Neural progenitor cell (in vitro differentiated cells): ENCODE data around the gene BCAS3. TPM values are rescaled to one million over a fixed set of nuclear protein-coding genes. Genes with fewer than 3 reads are reported as not detected.
A peak's percentile ranks its signal among the peaks of the same experiment; 100 is the strongest.

ENCODE experiments used
- DNase-seq: peaks from one replicate; pipeline ENCODE4 v3.0.0-alpha.2; 2016; ENCODE audit warnings: low spot score
- H2AFZ ChIP-seq: fragments of 200-600 bp; sonication (generic); replicated peaks from 2 replicates; pipeline ENCODE4 v1.6.1; 2016; ENCODE audit warnings: antibody characterized with exemption
- H3F3A ChIP-seq: fragments of 200-600 bp; sonication (generic); 2 replicates; pipeline ENCODE4 v1.6.1; 2016; ENCODE audit warnings: antibody characterized with exemption, low read depth
- H3K27ac ChIP-seq: fragments of 200-600 bp; sonication (generic); 2 replicates; pipeline ENCODE4 v1.5.1; 2016; ENCODE audit warnings: mild to moderate bottlenecking
- H3K27me3 ChIP-seq: fragments of 200-600 bp; sonication (generic); 2 replicates; pipeline ENCODE4 v1.6.1; 2016; ENCODE audit warnings: mild to moderate bottlenecking, moderate library complexity
- H3K36me3 ChIP-seq: fragments of 200-600 bp; sonication (generic); 2 replicates; pipeline ENCODE4 v1.5.1; 2016
- H3K4me1 ChIP-seq: fragments of 200-600 bp; sonication (generic); 2 replicates; pipeline ENCODE4 v1.6.1; 2016; ENCODE audit warnings: mixed run types
- H3K4me2 ChIP-seq: fragments of 200-600 bp; sonication (generic); 2 replicates; pipeline ENCODE4 v1.6.1; 2016
- H3K4me3 ChIP-seq: fragments of 200-600 bp; sonication (generic); 2 replicates; pipeline ENCODE4 v1.5.1; 2016
- H3K79me2 ChIP-seq: fragments of 200-600 bp; sonication (generic); 2 replicates; pipeline ENCODE4 v1.6.1; 2016; ENCODE audit warnings: low read depth
- H3K9ac ChIP-seq: fragments of 200-600 bp; sonication (generic); 2 replicates; pipeline ENCODE4 v1.6.1; 2016
- H3K9me3 ChIP-seq: fragments of 200-600 bp; sonication (generic); 2 replicates; pipeline ENCODE4 v1.5.1; 2016; ENCODE audit warnings: low read depth
- H4K20me1 ChIP-seq: fragments of 200-600 bp; sonication (generic); 2 replicates; pipeline ENCODE4 v1.6.1; 2016; ENCODE audit warnings: low read depth
- H3K27ac Mint-ChIP-seq: 3 replicates; pipeline ENCODE4 v1.8.0; 2021; ENCODE audit warnings: mixed read lengths
- H3K27me3 Mint-ChIP-seq: 2 replicates; pipeline ENCODE4 v1.8.0; 2022; ENCODE audit warnings: low read depth, mild to moderate bottlenecking, inconsistent platforms, moderate library complexity, mixed read lengths; ENCODE audit not compliant: insufficient read depth
- H3K36me3 Mint-ChIP-seq: 3 replicates; pipeline ENCODE4 v1.8.0; 2021; ENCODE audit warnings: mixed read lengths
- H3K4me1 Mint-ChIP-seq: 3 replicates; pipeline ENCODE4 v1.8.0; 2021; ENCODE audit warnings: mixed read lengths
- H3K4me3 Mint-ChIP-seq: 3 replicates; pipeline ENCODE4 v1.8.0; 2021; ENCODE audit warnings: mild to moderate bottlenecking, moderate library complexity, mixed read lengths
- H3K9me3 Mint-ChIP-seq: 3 replicates; pipeline ENCODE4 v1.8.0; 2020; ENCODE audit warnings: mixed read lengths
- CTCF ChIP-seq: fragments of 200-600 bp; sonication (generic); IDR thresholded peaks from 2 replicates; pipeline ENCODE4 v1.5.1; 2017; ENCODE audit warnings: antibody characterized with exemption, mild to moderate bottlenecking
- EZH2 ChIP-seq: fragments of 200-600 bp; sonication (generic); IDR thresholded peaks from 2 replicates; pipeline ENCODE4 v1.6.1; 2017; ENCODE audit warnings: antibody characterized with exemption, mild to moderate bottlenecking, moderate library complexity
- EZH2phosphoT487 ChIP-seq: fragments of 200-600 bp; sonication (generic); IDR thresholded peaks from 2 replicates; pipeline ENCODE4 v1.6.1; 2017; ENCODE audit warnings: antibody characterized with exemption
- total RNA-seq: library from RNA; depleted of rRNA; stranded (reverse); fragments of >200 nt; gene quantifications from 2 replicates; pipeline ENCODE4 v1.2.3, GENCODE V29; 2015; ENCODE audit warnings: low replicate concordance

BCAS3 gene
- total RNA-seq, 1 donor from 2014 or later, result 60.9 TPM

DNA sequence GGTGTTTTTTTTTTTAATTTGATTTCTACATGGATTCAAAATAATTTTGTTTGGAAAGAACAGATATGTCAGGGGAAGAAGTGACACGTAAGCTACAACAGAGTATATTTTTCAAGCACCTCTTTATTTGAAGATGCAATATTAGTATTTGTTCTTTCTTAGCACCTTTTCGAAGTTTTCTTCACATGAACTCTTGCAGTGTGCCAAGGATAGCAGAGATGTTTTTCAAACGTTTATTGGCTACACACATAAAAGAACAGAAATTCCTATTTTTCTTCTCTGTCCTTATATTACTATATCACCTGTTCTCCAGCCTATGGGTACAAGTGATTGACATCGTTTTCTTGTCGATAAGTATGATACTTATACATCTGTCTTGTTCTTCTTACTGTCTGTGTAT is 529.3 kb downstream of the BCAS3 start:
- no peaks in the 10 kb centered on the region for H3K36me3 ChIP-seq
- no peak for TF ChIP-seq EZH2

DNA sequence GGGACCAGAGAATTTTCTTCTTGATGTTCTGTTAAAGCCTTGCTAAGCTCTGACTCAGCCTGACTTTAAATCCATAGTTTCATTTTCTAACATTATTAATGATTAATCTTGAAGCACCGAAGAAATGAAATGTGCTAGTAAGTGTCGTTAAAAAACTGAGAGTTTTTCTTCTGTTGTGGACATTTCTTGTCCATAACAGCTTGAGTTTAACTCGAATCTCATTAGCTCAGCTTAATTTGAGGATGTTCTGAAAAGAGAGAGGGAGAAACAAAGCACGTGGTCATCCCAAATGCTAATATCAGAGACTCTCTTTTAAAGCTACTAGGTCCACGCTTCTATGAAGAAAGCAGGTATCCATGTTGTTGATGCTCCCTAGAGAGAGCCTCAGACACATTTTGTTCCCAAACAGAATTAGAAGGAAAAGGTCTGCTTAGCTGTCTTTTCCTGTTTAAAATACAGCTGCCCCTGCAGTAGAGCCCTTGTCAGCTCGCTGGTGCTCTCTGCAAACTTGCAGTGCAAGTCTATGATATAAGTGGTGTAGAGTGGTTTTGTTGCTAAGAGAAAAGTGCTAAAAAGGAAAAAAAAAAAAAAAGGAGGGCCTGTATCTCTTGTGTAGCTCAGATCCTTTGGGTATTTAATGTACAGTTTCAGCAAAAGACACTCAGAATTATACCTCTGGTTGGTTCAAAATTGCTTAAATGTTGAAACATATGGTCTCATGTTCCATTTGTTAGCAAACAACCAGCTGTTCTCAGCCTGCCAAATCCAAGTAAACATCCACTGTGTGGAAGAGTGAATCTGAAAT is 530.9 kb downstream of the BCAS3 start:
- H3K4me2 ChIP-seq, result peak overlapping the region; percentile 55
- peaks cover 47% of the 10 kb centered on the region for H3F3A ChIP-seq
- H3K9me3 ChIP-seq, result no peaks in the 10 kb centered on the region
- H4K20me1 ChIP-seq, result peaks cover 7% of the 10 kb centered on the region
- no peak for DNase-seq
- Mint-ChIP-seq H3K9me3 (no peaks in the 10 kb centered on the region), H3K27me3 (no peaks in the 10 kb centered on the region), H3K4me1 (peaks cover 54% of the 10 kb centered on the region), H3K36me3 (no peaks in the 10 kb centered on the region), H3K4me3 (no peak overlapping the region), H3K27ac (peak overlapping the region; percentile 64)
- peak overlapping the region; percentile 0 for H3K27ac ChIP-seq
- H2AFZ ChIP-seq, result peak overlapping the region; percentile 0
- H3K79me2 ChIP-seq, result no peaks in the 10 kb centered on the region
- H3K4me1 ChIP-seq, result peaks cover 48% of the 10 kb centered on the region
- H3K4me3 ChIP-seq, result no peak overlapping the region
- TF ChIP-seq CTCF (no peak), EZH2phosphoT487 (no peak), EZH2 (no peak)
- H3K27me3 ChIP-seq, result no peaks in the 10 kb centered on the region
- no peaks in the 10 kb centered on the region for H3K36me3 ChIP-seq
- H3K9ac ChIP-seq, result no peak overlapping the region

More for the DNA sequence above, 529.3 kb downstream of the BCAS3 start:
- Histone ChIP-seq H3F3A (peaks cover 48% of the 10 kb centered on the region), H4K20me1 (peaks cover 7% of the 10 kb centered on the region), H3K4me3 (no peak overlapping the region), H3K9me3 (no peaks in the 10 kb centered on the region), H3K4me2 (no peak overlapping the region), H3K79me2 (no peaks in the 10 kb centered on the region), H3K27ac (no peak overlapping the region), H3K27me3 (no peaks in the 10 kb centered on the region), H2AFZ (no peak overlapping the region), H3K4me1 (peaks cover 48% of the 10 kb centered on the region), H3K9ac (no peak overlapping the region)
- Mint-ChIP-seq H3K27ac (no peak overlapping the region), H3K9me3 (no peaks in the 10 kb centered on the region), H3K36me3 (no peaks in the 10 kb centered on the region), H3K4me1 (peaks cover 57% of the 10 kb centered on the region), H3K27me3 (no peaks in the 10 kb centered on the region), H3K4me3 (no peak overlapping the region)
- DNase-seq, result no peak

- Histone ChIP-seq H3K27me3 (no peaks in the 10 kb centered on the region), H3F3A (peaks cover 42% of the 10 kb centered on the region), H3K79me2 (no peaks in the 10 kb centered on the region), H4K20me1 (peaks cover 7% of the 10 kb centered on the region), H3K27ac (peak overlapping the region; percentile 0), H3K9ac (no peak overlapping the region), H2AFZ (no peak overlapping the region), H3K36me3 (no peaks in the 10 kb centered on the region), H3K4me2 (peak overlapping the region; percentile 55), H3K4me3 (no peak overlapping the region), H3K4me1 (peaks cover 42% of the 10 kb centered on the region), H3K9me3 (no peaks in the 10 kb centered on the region)
- no peaks in the 10 kb centered on the region for H3K9me3 Mint-ChIP-seq
- DNase-seq, result no peak
- no peak overlapping the region for H3K4me3 Mint-ChIP-seq
- peak overlapping the region; percentile 64 for H3K27ac Mint-ChIP-seq
- peaks cover 49% of the 10 kb centered on the region for H3K4me1 Mint-ChIP-seq
- no peaks in the 10 kb centered on the region for H3K36me3 Mint-ChIP-seq
- TF ChIP-seq CTCF, result no peak
- TF ChIP-seq EZH2phosphoT487, result no peak
- TF ChIP-seq EZH2, result no peak
- no peaks in the 10 kb centered on the region for H3K27me3 Mint-ChIP-seq
These were observed 531.4 kb downstream of the BCAS3 start for GRCh38 chr17:61209106-61209439.

DNA sequence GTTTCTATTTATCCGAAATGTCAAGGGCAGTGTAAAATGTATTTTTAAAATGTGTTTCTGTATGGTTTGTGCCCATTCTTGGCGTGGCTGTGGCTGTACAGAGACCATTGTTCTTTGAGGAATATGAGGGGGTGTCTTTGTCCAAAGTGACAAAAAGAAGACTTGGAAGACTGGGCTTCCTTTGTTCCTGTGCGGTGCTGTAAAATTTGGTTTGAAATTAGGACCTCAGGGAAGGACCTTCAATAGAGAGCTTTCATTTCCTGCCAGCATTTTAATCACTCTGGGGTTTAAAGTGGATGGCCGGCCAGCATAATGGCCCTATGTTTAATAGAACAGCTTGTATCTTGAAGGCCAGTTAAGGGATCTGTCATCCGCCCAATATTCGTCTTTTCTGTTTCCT is 531.9 kb downstream of the BCAS3 start:
- Histone ChIP-seq H2AFZ (no peak overlapping the region), H3K4me2 (peak overlapping the region; percentile 55), H3K9me3 (no peaks in the 10 kb centered on the region), H3K4me1 (peaks cover 40% of the 10 kb centered on the region), H3K27ac (no peak overlapping the region), H4K20me1 (peaks cover 7% of the 10 kb centered on the region), H3K79me2 (no peaks in the 10 kb centered on the region), H3K9ac (no peak overlapping the region), H3K4me3 (no peak overlapping the region), H3K27me3 (no peaks in the 10 kb centered on the region), H3F3A (peaks cover 41% of the 10 kb centered on the region), H3K36me3 (no peaks in the 10 kb centered on the region)
- no peak overlapping the region for H3K4me3 Mint-ChIP-seq
- H3K9me3 Mint-ChIP-seq, result no peaks in the 10 kb centered on the region
- H3K4me1 Mint-ChIP-seq, result peaks cover 47% of the 10 kb centered on the region
- H3K27ac Mint-ChIP-seq, result peak overlapping the region; percentile 87
- DNase-seq, result peak; percentile 43
- H3K27me3 Mint-ChIP-seq, result no peaks in the 10 kb centered on the region
- no peak for TF ChIP-seq EZH2phosphoT487
- TF ChIP-seq EZH2, result no peak
- no peak for TF ChIP-seq CTCF
- no peaks in the 10 kb centered on the region for H3K36me3 Mint-ChIP-seq
